GM18870 (cell line): ENCODE data around the gene HSPA12B.

Source experiments
- ATAC-seq: cut with Tn5 transposase; IDR thresholded peaks from one replicate; pipeline ENCODE4 v1.9.1; 2021; ENCODE audit warnings: moderate library complexity; ENCODE audit not compliant: unreplicated experiment

HSPA12B gene

DNA sequence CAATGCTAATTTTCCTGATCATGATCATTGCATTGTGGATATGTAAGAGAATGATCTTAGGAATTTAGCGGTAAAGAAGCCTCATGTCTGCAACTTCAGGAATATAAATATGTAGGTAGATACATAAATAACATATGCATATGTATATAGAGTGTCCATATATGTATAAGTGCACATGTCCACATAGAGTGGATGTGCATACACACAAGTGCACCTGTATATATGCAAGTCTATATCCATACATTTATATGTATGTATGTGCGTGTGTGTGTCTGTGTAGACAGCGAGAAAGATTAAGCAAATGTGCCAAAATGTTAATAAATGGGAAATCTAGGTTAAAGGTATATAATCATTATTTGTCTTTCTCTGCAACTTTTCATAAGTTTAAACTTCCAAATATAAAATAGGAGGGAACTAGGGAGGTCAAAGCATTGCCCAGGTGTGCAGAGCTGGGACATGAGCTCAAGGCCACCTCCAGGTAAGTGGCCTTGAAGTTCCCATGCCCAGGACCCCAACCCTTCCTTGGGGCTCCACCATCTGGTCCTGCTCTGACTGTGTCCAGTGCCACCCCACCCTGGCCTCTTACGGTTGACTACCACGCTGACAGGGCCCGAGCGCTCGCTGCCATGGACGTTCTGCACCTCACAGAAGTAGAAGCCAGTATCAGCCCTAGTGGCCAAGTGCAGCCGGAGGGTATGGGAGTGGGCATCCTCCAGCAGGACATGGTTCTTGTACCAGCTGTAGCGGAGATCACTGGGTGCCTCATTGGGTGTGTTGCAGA, 29.7 kb upstream of the HSPA12B start:
- ATAC-seq: no peak

GRCh38 chr20:3704087-3704486, 28.4 kb upstream of the HSPA12B start:
- ATAC-seq: no peak

DNA sequence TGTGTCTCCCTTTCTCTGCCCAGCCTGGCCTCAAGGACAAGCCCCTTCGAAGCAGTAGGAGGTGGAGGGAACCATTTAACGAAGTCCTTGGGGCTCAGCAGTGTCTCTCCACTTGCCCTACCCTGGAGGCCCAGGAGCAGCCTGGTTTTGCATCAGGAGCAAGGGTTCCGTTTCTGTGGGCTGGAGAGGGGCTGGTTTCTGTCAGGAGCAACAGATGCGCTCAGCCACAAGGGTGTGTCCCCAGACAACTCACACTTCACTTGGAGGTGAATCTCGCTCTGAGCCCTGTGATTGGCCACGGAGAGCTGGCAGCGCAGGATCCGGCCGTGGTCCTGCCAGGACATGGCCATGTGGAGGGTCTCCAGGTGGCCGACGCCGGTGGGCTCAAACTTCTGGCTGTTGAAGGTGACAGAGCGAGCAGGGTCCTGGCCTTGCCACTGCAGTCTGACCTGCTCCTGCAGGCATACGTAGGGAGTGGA, 27.0 kb upstream of the HSPA12B start:
- no peak for ATAC-seq

- no peak for ATAC-seq
Observed at GRCh38 chr20:3705970-3706739, 26.3 kb upstream of the HSPA12B start.

GRCh38 chr20:3706774-3707507, 25.5 kb upstream of the HSPA12B start:
- ATAC-seq: no peak

DNA sequence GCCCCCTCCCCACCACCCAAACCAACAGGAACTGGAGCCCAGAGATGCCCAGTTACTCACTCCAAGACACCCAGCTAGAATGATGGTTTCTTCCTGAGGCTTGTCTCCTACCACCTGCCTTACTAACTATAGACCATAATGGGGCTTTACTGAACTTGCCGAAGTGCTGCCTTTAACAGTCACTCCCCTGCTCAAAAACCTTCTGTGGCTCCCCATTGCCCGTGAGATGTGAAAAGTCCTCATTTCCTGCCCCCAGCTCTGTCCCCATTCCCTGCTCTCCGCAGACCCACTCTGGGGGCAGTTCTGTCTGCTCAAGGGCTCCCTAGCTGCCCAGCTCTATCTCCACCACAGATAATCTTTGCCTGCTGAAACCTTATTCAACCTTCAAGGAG, 25.0 kb upstream of the HSPA12B start:
- ATAC-seq: no peak

DNA sequence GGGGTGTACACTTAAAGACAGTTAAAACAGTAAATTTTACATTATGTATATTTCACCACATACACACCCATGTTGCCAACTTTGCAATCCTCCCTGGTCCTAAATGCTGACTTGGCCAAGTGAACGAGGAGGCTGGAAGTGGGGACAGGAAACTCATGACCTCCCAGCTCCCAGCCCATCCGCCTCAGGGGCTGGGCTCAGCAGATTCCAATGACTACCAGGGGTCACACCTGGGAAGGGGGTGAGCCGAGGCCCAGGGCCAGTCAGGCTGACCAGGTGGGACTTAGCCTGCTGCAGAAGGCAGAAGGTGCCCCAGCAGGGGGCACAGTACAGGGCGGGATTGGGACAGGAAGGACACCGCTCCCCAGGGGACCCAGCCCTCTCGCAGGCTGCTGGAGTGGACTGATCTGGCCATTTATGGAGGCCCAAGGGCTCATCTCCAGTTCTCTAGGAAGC, 22.4 kb upstream of the HSPA12B start:
- no peak for ATAC-seq

- ATAC-seq: no peak
Observed at GRCh38 chr20:3710703-3711483, 21.6 kb upstream of the HSPA12B start.

- no peak for ATAC-seq
Observed at GRCh38 chr20:3711484-3711941, 21.0 kb upstream of the HSPA12B start.

DNA sequence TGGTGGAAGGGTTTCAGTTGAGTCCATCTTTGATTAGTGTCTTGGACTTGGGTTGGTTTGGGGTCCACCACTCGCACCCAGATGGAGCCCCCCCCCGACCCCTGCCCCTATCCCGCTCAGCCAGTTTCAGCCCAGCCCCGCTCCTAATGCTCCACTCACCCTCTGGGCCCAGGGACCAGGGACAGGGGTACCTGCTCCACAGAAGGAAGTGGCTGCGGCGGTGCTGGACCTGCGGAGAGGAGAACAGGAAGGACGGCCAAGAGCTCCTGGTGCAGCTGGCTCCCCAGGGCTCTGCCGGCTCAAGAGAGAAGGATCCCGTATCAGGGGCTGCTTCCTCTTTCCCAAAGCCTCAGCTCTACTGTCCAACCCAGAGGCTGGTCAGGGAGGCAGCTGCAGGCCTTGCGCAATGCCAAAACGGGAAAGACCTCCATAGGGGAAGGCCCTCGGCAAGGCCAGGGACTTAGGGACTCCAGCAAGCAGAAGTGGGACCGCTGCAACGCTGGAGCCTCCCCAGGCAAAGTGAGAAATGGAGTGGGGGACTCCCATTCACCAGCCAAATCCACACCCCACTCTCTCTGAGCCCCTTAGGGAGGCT, 20.1 kb upstream of the HSPA12B start, which contains the start of gene SIGLEC1:
SIGLEC1 (minus strand) TSS at position 322 of the 595 bp plus-strand sequence. CDS start 5,472 bp downstream, outside the sequence.
- ATAC-seq: no peak

DNA sequence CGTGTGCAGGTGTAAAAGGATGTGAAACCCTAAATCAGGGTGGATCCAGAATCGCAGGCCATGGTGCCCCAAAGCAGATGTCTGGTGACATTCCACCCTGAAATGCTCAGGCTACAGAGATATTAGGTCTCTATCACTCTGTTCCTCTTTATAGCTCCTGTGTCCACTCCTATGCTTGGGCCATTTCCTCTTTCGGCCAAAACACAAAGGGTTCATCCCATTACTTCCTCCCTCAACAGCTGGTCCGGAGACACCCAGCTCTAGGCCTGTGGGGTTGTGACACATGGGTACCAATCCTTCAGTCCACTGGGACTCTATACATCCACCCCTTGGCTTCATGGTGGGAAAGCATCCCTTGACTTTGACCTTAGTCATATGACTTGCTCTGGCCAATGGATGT, 18.4 kb upstream of the HSPA12B start:
- no peak for ATAC-seq

DNA sequence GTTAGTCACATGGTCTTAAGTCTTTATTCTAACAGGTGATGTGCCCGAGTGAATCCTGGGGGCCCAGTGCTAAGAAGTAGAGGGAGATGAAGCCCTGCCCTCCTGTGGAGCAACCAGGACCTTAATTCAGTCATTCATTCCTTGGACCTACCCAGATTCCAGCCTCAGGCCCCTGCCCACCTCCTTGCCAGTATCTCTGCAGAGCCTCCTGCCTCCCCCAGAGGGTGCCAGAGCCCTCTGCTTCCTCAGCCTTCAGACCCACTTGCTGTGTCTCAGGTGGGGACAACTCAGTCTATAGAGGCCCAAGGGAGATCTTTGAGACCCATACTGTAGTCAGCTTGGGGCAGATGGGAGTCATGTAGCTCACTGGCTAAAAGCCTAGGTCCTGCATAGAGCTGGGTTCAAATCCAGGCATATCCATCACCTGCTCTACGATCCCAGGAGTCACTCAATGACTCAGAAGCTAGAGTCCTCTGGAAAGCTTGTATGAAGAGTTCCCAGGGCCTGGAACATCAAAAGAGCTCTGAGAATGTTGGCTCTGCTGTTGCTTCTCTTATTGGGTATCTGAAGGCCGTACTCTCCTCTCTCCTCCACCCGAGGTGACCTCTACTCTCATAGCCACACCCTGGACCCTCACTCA, 16.2 kb upstream of the HSPA12B start:
- ATAC-seq: no peak

- no peak for ATAC-seq
Observed at GRCh38 chr20:3719046-3719445, 13.4 kb upstream of the HSPA12B start.

DNA sequence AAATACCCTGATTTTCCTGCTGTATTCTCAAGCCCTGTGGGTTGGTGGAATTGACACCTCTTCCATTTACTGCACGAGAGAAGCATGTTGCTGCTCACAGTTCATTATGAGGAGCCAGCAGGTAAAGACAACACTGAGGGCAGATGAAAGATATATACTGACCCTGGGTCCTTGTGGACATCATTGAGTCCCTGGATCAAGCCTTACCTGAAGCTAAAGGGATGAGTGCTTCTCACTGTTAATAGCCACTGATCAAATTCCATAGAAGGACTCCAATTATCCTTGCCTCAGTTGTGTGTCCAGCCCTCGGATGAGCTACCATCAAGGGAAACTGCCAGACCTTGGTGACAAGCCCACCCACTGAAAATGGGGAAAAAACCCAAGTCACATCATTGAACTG, 12.4 kb upstream of the HSPA12B start:
- no peak for ATAC-seq

DNA sequence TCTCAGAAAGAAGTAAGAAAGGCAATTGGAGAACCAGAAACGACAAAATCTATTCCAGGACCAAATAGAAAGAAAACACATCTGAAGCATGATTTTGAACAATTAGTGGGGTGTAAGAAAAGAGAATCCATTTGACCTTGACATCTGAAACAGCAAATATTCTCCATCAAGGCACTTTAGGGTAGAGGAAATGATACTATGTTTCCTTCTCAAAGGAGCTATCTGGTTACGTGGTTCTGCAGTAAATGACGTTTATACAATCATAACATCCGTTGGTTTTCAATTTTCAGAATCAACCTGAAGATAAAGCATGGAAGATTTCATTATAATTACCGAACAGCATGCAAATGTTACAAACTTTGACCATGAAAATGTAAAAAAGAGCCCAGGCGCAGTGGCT, 11.9 kb upstream of the HSPA12B start:
- no peak for ATAC-seq

- no peak for ATAC-seq
Observed at GRCh38 chr20:3721912-3722311, 10.6 kb upstream of the HSPA12B start.

- no peak for ATAC-seq
Observed at GRCh38 chr20:3723284-3723683, 9.2 kb upstream of the HSPA12B start.

GRCh38 chr20:3724356-3724755, 8.1 kb upstream of the HSPA12B start:
- ATAC-seq: no peak

- ATAC-seq: no peak
Observed at GRCh38 chr20:3727401-3728021, 5.0 kb upstream of the HSPA12B start.
